Retinal pigment epithelial cell (primary cell): ENCODE measurements around the gene STARD10.

ENCODE experiments used
- DNase-seq: peaks from one replicate; pipeline ENCODE4 v3.0.0-alpha.2; 2010; ENCODE audit warnings: low read depth
- H3K4me3 ChIP-seq: 2 replicates; pipeline ENCODE4 v1.5.1; 2011; ENCODE audit warnings: mild to moderate bottlenecking, low read length, control low read depth, moderate library complexity
- TF ChIP-seq, protein P1 (sequence below): conservative IDR thresholded peaks from 2 replicates; pipeline ENCODE4 v1.5.1; 2011; ENCODE audit warnings: low read depth, low read length, control low read depth, inconsistent platforms

Gene STARD10

DNA sequence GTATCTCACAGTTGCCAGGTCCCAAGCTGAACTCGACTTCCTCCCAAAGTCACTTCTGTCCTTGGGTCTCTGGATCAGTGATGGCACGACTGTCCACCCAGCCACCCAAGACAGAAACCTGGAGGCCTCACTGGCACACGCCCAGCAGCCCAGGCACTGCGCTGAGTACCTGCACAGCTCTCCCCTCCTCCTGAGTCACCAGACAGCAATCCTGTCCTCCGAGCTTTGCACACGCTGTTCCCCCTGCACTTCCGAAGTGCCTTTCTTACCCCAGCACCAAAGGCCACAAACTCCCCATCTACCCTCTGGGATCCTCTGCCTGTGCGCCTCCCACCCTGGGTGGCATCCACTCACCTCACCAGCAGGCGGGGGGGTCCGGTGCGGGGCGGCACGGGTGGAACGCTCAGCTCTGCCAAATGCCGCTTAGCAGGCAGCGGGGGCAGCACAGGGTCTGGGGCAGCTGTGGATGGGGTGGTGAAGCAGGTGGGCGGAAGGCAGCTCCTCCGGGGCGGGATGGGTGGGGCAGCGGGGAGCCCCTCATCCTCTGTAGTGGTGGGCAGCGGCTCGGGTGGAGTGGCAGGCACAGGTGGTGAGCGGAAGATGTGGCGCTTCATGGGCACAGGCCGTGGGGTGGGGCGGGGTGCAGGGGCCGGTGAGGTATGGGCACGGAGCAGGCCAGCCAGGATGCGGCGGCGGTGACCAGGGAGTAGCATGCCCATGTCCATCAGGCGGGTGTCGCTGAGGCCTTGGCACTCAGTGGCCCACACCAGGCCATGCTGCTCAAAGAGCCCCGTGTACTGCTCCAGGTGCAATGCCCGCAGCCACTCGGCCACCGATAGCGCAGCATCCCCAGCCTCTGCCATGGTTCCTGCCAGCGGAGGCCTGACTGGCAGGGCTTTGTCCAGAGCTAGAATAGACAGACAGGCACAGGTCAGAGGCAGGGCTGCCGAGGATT is 67.3 kb downstream of the STARD10 start:
- DNase-seq = no peak
- TF ChIP-seq, protein P1, sequence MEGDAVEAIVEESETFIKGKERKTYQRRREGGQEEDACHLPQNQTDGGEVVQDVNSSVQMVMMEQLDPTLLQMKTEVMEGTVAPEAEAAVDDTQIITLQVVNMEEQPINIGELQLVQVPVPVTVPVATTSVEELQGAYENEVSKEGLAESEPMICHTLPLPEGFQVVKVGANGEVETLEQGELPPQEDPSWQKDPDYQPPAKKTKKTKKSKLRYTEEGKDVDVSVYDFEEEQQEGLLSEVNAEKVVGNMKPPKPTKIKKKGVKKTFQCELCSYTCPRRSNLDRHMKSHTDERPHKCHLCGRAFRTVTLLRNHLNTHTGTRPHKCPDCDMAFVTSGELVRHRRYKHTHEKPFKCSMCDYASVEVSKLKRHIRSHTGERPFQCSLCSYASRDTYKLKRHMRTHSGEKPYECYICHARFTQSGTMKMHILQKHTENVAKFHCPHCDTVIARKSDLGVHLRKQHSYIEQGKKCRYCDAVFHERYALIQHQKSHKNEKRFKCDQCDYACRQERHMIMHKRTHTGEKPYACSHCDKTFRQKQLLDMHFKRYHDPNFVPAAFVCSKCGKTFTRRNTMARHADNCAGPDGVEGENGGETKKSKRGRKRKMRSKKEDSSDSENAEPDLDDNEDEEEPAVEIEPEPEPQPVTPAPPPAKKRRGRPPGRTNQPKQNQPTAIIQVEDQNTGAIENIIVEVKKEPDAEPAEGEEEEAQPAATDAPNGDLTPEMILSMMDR = no peak
- H3K4me3 ChIP-seq = no peak overlapping the region

DNA sequence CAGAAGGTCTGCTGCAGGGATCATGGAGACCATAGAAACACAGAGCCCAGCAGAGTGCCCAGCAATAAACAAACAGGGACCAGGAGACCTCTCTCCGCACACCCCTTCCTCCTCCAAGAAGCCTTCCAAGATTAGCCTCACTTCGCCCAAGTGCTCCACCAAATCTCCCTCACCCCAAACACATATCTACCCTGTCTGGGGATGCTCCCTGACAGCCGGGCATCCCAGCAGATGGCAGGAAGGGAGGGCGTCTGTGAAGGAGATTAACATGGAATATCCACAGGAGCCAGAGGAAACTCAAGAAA is 68.2 kb downstream of the STARD10 start:
- H3K4me3 ChIP-seq = no peak overlapping the region
- no peak for DNase-seq
- TF ChIP-seq, protein P1 = no peak

DNA sequence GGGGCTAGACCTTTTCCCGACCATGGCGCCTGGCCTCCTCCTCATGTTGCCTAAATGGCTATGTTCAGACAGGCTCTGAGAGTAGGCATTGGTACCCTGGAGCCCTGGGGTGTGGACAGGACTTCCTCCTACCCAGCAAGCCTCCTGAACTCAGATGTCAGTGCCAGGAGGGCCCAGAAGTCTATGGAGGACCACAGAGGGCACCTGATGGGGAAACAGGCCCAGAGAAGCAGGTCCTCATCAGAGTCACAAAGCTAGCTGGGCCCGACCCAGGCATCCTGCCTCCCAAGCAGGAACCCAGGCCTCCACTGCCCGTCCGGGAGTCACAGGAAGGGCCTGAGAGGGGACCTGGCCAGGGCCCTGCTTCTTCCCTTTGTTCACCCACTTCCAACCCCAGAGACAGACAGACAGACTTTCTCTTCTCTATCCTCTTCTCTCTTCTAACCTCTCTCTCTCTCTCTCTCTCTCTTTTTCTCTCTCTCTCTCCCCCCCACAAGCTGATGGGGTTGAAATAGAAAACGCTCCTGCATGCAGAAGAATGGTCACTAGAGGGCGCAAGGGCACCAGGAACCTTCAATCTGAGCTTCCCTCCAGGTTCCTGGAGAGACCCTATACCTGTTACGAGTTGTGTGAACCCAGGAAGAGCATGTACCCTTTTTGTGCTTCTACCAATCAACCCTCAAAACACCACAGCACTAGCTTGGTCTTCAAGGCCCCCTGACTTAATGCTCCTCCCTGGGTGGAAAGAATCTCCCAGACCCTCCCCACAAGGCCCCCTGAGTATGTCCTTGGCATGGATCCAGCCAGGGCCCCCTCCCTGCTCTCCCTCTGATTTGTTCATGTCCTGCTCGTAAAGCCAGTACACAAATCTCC is 68.8 kb downstream of the STARD10 start:
- TF ChIP-seq, protein P1 = peak; percentile 90
- DNase-seq = no peak
- H3K4me3 ChIP-seq = no peak overlapping the region

DNA sequence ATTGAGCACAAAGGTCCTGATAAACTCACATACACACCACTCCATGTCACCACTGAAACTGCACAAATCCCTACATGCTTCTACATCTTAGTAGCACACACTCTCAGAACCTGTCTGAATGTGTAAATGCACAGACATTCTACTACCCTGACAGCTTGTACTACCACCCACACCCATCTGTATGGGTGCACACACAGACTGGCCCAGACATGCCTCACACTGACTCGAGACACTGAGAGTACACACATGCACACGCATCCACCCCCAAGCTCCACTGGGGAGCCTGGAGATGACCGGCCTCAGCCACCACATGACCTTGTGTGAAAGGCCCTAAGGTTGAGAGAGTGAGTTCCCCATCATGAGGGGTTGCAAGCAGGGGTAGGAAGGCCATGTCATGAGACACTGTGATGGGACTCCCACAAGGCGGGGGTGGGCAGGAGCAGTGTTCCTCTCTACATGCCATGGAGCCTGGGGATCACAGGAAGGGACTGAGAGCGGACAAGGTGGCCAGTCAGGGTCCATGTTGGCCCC is 69.8 kb downstream of the STARD10 start:
- H3K4me3 ChIP-seq = no peak overlapping the region
- TF ChIP-seq, protein P1 = no peak
- DNase-seq = no peak

DNA sequence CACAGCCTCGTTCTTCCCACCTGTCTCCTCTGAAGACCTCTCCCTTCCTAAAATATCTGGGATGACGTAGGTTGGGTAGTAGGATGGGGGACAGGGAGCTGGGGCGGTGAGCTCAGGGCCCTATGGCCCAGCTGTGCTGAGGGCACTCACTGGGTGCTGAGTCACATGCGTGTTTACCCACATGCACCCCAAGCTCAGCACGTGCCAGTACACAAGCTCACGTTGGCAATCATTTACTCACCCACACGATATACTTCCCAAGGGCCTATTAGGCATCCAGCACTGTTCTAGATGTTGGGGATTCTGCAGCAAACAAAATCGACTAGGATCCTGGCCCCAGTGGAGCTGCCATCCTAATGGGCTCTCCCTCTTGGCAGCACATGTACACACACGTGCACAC is 70.3 kb downstream of the STARD10 start:
- H3K4me3 ChIP-seq = no peak overlapping the region
- DNase-seq = no peak
- TF ChIP-seq, protein P1 = no peak

DNA sequence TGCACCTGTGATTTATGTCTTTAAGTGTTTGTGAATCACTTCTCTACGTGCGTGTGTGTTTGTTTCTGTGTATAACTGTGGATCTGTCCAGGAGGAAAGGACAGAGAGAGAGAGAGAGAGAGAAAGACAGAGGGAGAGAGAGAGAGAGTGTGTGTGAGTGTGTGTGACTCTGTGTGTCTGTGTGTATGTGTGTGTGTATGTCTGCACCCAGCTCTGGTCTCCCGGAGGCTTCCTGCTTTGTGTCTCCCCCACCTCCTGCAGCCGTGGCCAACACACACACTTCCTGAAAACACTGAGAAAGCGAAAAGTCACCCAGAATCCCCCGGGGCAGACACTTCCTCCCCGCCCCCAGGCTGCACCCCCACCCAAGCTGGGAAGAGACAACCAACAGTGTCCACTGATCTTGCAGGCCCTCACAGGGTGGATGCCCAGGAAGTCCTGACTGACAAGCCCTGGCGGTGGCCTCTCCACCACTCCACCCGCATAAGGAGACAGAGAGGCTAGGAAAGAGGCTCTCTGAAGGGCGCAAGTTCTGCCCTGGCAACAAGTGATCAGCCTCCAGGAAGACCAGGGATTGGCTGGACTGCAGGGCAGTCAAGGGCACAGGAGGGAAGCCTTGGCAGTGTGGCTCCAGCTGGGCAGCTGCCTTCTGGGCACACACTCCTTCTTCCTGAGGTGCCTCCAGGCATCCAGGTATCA is 71.6 kb downstream of the STARD10 start:
- peak overlapping the region; percentile 64 for H3K4me3 ChIP-seq
- TF ChIP-seq, protein P1 = no peak
- no peak for DNase-seq
